ENCODE measurements around the gene KCNK1.
"Not testable (repeated sequence)": the region's sequence is repeated elsewhere in the genome, so short reads cannot be mapped to it uniquely, and the experiment has no call there.

The KCNK1 gene

DNA sequence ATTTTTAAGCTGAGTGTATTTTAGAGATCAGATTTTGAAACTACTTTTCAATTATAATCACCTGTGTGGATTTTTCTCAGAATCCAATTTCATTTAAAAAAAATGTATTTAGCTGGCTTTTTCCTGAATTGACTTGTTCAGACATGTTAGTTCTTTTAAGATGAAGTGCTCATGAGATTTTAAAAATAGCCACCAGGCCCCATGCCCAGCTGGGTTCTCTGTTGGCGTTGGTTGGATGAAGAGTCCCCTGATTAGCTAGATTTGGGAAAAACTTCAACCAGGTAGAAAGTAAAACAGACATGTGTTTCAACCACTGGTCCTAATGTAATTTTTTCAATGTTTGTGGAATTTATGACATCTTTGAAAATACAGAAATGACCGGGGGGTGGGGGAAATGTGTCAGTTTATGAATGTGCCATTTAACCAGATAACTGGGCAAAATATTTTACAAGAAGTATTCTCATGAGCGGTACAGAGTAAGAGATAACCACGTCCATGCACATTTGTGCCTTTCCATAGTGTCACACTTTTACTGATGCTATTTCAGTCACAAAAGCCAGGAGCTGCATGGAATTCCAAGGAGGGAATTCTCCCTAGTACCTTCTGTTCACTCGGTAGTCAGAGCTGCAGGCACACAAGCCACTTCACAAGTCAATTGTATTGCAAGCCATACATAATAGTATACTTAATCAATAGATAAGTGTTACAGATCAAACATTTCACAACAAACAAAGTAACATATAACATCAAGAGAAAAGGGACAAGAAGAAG lies 51.1 kb downstream of the KCNK1 start:
- in situ Hi-C loops (cut with HindIII; ENCODE audit: low sequenced_read_pairs) = no loop called here

DNA sequence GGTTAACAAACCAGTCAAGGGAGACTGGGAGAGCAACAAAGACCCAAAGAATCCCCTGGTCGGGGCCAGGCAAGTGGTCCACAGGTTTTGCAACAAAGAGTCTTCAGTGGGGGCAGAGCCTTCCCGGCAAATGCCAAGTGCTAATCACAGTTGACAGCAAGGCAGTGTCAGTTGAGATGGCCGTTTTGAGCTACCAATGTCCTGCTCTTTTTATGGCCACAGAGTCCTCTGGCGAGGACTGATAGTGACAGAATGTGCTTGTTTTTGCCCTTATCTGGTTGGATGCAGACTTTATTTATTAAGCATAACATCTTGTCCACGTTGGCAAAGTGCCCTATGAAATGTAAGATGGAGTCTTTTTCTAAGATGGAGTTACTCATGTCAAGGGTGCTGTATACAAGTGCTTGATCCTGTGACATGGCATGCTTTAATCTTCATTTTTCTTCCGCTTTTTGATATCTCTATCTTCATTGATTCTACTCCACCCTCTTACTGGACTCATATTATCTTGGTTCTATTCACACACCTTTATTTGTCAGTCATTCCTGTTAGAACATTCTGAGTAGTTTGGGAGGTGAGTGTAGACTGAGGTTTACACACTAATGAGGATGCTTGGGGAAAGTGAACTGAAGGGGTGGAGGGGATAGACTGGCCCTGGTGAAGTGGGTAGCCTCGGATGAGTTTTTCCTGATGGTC lies 51.8 kb downstream of the KCNK1 start:
- in situ Hi-C loops (cut with HindIII; ENCODE audit: low sequenced_read_pairs) = no loop called here

DNA sequence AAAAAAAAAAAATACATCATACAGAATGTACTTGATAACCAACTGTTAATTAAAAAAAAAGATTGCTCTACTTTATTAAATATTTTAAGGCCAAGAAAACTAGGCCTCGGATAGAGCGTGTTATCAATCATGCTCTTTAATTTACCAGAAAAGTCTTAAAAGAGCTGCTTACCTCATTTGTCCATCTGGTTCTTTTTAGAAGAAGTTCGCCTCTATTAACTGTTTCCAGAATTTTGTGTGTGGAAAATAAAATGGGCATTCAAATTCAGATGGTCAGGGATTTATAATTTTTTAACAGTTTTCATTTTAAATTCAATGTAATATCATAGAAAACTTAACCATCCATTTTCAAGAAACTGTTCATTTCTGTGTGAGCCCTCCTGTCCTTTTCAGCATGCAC lies 53.8 kb downstream of the KCNK1 start:
- in situ Hi-C loops (cut with HindIII; ENCODE audit: low sequenced_read_pairs) = no loop called here

DNA sequence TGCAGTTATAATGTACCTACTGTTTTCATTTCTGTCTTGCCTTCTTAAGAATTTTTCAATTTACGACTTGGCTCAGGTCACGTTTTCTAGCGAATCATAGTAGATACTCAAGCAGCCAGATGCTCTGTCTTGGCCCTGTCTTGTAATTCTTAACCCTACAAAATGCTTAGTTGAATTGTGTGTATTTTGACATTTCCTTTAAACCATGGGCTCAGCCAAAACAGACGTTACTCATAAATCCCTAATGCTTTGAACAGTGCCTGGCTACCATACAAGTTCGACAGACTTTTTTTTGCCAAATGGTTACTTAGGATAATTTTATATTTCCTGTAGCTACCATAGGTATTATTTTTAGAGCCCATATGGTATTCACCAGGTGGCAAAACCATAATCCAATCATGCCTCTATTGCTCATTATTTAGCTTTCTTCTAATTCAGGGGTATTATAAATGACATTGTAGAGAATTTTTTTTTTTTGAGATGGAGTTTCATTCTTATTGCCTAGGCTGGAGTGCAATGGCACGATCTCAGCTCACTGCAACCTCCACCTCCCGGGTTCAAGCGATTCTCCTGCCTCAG lies 54.3 kb downstream of the KCNK1 start:
- in situ Hi-C loops (cut with HindIII; ENCODE audit: low sequenced_read_pairs) = no loop called here

DNA sequence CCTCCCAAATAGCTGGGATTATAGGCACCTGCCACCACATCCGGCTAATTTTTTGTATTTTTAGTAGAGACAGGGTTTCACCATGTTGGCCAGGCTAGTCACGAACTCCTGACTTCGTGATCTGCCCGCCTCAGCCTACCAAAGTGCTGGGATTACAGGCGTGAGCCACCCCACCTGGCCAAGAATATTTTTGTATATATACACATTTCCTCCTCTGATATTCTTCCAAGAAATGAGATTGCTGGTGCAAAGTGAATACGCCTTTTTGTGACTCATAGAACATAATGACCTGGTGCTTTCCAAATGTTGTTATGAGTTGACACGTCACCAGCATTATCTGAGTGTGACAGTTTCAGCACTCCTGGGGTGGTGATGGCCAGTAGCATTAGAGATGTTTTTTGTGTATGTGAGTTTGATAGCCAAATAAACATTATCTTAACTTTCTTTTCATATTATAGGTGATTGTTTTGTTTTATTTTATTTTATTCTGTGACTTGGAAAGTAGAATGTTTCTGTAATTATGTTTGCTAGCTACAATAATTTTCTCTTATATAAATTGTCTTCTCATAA lies 54.9 kb downstream of the KCNK1 start:
- in situ Hi-C loops (cut with HindIII; ENCODE audit: low sequenced_read_pairs) = no loop called here

DNA sequence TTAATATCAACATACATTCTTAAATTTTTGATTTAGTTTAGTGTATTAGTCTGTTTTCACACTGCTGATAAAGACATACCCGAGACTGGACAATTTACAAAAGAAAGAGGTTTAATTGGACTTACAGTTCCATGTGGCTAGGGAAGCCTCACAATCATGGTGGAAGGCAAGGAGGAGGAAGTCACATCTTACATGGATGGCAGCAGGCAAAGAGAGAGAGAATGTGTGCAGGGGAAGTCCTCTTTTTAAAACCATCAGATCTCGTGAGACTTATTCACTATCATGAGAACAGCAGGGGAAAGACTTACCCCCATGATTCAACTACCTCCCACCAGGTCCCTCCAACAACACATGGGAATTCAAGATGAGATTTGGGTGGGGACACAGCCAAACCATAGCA lies 56.5 kb downstream of the KCNK1 start:
- in situ Hi-C loops (cut with HindIII; ENCODE audit: low sequenced_read_pairs) = not testable (repeated sequence)

DNA sequence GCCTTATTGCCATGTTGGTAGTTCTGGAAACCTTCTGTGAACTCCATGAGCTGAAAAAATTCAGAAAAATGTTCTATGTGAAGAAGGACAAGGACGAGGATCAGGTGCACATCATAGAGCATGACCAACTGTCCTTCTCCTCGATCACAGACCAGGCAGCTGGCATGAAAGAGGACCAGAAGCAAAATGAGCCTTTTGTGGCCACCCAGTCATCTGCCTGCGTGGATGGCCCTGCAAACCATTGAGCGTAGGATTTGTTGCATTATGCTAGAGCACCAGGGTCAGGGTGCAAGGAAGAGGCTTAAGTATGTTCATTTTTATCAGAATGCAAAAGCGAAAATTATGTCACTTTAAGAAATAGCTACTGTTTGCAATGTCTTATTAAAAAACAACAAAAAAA lies 57.4 kb downstream of the KCNK1 start:
- in situ Hi-C loops (cut with HindIII; ENCODE audit: low sequenced_read_pairs) = no loop called here

DNA sequence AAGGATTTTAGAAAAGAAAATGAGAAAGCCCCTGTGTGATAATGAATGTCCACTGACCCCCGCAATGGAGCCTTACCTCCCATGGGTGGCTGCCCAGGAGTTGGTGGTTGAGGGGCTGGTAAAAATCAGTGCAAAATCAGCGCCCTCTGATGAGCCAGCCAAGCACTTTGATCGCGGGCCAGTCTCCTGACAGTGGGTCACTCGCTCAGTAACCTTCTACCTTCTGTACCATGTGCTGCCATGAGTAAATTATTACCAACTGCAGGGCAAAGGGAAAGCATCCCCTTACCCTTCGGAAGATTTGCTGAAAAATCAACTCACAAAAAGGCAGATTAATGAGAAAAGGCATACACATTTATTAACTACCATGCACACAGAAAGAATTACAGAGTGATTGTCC lies 58.8 kb downstream of the KCNK1 start:
- in situ Hi-C loops (cut with HindIII; ENCODE audit: low sequenced_read_pairs) = no loop called here

DNA sequence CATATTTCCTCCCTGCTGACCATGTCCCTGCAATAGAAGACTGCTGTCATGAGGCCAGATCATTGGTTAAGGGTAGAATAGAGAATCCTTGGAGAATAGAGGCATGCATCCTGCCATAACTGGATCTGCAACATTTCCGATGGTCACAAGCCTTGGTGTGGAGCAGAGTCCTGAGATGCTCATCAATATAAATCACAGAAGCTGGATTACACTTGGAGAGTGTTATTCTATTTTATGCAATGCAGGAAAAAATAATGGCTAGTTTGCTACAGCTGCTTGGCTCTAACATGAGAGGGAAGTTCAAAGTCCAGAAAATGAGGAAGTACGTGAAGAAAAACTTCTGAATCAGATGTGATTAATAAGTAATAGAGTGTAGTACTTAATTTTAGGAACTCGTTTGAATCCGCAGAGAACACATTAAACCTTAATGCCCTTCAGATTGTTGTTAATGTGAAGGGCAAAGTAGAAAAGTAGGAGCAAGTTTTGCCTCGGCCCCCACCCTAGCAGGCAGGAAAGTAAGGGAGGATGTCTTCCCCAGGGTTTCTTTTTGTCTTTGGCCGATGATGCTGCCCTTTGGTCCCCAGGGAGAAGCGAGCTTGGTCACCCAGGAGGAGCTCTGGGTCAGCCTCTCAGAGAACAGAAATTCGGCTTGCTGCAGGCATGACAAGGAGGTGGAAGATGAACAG lies 59.5 kb downstream of the KCNK1 start:
- in situ Hi-C loops (cut with HindIII; ENCODE audit: low sequenced_read_pairs) = no loop called here

DNA sequence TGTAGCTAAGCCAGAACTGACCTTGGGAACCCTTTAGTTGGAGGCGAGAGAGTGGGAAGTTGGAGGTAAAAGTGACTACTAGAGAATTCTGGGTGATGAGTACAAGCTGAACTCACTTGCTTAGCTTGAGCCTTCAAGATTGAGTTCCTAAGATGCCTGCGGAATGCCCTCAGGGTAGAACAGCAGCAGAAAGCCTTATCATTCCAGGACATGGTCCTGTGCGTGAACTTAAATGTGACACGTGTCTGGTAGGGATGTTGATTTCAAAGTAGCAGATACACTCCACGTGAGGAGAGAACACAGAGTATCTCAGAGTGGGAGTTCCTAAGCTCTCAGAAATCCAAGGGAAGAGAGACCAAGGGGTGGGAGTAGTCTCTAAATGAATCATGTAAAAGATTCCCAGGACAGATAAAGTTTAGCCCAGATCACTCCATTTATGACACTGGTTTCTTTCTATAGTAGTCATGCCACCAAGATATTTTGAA lies 60.1 kb downstream of the KCNK1 start:
- in situ Hi-C loops (cut with HindIII; ENCODE audit: low sequenced_read_pairs) = no loop called here

DNA sequence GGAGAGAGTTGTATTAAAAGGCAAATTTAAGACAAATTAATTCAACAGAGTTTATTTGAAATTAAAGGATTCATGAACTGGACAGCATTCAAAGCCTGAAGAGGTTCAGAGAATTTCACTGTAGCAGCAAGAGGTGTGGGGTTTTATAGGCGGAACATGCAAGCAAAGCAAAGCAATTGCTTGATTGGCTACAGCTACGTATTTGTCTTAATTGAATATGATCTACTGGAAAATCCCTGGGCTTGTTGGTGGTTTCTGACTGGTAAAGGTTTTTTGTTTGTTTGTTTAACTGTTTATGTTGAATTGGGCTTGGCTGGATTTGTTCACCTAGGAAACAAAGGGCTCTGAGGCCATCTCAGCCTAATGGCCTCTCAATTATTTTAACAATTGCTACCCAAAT lies 61.5 kb downstream of the KCNK1 start:
- in situ Hi-C loops (cut with HindIII; ENCODE audit: low sequenced_read_pairs) = no loop called here

DNA sequence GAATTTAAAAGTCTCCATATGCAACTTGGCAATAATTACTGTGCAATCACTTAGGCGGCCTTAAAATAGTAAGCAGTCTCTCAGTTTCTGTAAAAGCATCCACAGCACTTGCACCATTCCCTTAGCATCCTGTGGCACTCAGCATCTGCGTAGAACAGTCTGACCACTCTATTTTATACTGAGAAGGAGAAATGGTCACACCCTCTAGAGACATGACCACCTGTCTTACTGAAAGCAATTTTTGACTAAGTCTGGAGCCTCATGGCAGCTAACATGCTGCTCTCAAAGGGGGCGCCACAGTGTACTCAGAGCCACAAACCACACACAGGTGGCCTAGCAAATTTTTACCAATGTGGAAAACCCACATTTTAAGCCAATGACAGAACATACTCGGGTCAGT lies 62.0 kb downstream of the KCNK1 start:
- in situ Hi-C loops (cut with HindIII; ENCODE audit: low sequenced_read_pairs) = no loop called here

DNA sequence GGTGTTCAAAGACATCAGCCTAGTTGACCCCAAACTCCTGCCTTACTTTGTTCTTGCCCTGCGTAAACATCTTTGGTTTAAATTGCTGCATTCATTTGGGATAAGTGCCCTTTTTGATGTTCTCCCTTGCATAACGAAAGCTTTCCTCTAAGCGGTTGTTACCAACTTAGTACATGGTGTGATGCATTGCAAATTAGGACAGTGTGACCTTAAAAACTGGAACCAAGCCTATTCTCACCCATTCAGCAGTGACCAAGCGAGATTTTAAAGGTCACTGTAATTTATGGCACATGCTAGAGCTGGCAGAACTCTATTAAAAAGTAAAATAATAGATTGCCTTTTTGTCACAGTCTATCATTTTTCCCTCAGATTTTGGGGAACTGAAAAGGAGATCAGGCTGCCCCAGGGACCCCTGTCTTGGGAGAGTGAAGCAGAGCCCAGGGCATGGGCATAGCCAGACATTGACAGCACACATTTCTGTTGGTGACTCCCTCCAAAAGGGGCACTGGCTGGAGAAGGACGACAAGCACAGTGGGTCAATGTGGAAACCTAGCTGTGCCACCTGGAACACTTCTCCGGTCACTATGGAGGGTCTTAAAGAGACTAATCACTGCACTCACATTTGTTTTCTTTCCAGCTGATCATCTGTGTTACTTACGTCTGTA lies 63.9 kb downstream of the KCNK1 start:
- in situ Hi-C loops (cut with HindIII; ENCODE audit: low sequenced_read_pairs) = no loop called here

DNA sequence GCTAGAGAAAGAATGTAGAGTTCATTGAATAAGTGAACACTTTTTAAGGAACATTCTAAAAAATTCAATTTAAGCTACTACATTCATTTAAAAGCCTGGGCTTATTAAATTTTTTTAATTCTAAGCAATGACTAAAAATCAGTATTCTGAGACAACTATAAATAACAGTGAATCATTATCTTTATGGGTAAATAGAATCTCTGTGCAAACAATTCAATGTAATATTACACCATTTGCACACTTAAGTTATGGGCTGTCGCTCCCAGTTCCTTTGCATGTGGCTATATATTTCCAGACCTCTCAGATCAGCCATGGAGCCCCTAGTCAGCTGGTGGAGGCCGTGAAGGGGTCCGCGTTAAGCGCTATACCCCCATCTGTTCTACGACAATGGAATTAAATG lies 65.1 kb downstream of the KCNK1 start:
- in situ Hi-C loops (cut with HindIII; ENCODE audit: low sequenced_read_pairs) = no loop called here

DNA sequence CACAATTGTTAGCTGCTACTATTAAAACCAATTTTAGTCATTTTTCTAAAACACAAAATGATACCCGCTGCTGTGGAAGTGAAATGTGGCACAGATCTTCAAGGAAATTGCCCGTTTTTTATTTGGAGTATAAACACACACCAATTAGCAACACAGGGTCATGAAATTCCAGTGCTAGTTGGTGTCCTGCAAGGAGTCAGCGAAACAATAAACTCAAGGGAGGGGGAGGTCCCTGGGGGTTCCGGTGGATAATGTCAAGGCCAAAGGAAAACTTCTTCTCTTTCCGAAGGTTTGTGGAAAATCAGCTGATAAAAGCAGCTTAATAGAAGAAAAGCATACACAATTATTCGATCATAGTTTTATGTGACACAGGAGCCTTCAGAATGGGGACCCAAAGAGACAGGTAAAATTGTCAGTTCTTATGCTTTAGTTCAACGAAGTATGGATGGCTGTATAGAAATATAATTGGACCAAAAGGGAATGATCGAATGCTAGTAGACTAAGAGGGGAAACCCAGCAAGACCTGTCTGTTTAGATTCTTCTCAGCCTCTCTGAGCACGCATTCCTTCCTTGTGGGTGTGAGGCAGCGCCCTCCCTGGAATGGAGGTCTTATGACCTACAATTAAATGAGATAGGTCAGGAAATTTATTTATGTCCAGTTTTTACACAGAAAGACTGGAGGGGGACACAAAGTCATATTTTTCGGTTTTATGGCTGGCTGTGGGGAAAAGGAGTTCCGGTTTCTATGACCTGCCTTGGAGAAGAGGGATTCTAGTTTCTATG lies 65.9 kb downstream of the KCNK1 start:
- in situ Hi-C loops (cut with HindIII; ENCODE audit: low sequenced_read_pairs) = no loop called here

DNA sequence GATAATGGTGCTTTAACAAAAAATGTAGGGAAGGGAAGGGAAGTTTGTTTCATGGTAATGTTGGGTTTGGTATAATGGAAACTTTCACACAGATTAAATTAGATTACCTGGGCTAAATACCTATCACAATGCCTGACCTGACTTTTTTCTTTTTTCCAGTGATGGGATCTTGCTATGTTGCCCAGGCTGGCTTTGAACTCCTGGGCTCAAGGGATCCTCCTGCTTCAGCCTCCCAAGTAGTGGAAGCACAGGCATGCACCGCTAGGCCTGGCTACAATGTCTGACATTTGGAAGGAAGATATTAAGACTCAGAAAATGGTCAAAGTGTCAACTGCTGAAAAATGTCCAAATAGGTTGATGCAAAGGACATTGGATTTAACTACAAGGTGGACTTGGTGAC lies 67.4 kb downstream of the KCNK1 start:
- in situ Hi-C loops (cut with HindIII; ENCODE audit: low sequenced_read_pairs) = no loop called here

DNA sequence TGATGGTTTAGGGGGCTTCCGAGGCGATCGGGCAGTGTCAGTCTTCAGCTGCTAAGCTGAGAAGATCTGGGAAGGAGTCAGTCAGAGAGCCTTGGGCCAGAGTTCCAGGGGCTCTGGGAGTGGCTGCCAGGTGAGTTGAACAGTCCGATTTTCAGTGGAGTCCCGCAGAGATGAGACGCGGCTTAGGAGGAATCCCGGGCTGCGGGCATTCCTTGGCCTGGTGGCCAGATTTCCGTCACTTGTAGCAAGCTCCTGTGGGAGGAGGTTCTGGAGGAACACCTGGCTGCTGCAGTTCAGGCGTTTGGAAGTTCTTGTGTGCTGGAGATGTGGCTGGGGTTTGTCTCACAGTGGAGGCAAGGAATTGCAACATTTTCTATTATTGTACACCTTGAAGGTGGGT lies 72.7 kb downstream of the KCNK1 start:
- in situ Hi-C loops (cut with HindIII; ENCODE audit: low sequenced_read_pairs) = not testable (repeated sequence)

DNA sequence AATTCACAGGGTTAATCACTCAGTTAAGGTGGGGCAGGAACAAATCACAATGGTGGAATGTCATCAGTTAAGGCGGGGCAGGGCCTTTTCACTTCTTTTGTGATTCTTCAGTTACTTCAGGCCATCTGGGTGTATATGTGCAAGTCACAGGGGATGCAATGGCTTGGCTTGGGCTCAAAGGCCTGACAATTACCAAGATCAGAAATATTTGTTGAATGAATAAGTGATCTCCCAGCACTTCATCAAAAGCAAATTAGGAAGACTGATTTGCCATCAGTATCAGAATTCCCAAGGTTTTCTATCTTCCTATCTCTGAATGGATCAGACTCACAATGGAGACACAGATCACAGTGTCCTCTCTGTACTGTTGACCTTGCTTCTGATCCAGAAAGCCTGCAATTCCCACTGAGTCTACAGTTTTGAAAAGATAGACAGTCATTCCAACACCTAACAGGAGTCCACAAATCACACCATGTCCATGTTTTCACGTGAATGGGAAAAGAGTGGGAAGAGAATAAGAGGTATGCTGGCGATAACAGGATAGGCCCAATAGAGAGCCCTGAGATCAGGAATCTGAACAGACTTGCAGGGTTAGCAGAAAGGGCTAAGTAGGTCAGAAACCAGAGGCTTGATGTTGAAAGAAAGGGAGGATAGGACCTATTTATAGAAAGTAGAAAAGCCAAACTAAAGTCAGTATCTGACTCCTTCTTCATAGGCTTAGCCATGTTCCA lies 75.3 kb downstream of the KCNK1 start:
- in situ Hi-C loops (cut with HindIII; ENCODE audit: low sequenced_read_pairs) = no loop called here

DNA sequence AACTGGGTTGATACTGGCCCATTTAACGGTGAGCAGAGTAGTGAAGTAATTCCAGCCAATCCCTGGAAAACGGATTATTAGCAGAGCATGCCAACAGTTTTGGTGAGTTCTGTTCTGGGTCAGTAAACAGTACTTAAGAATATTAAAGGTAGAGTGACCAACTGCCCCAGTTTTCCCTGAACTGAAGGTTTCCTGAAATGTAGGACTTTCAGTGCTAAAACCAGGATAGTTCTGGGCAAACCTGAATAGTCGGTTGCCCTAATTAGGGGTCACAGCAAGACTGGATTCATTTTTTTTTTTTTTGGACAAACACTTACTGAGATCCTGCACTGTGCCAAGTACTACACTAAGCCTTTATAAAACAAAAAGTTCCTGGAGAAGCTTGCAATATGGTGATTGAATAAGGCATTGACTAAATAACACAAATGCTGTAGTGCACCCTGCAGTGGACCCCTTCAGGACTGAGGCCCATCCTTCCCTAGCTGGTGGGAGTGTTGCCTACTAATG lies 75.9 kb downstream of the KCNK1 start:
- in situ Hi-C loops (cut with HindIII; ENCODE audit: low sequenced_read_pairs) = no loop called here

Measured in DLD1 (cell line).